Globus pallidus (tissue), 1 donor: ENCODE data around the gene TMEM86B.
A peak's percentile ranks its signal among the peaks of the same experiment; 100 is the strongest.

Experiments
- DNase-seq: peaks from one replicate; pipeline ENCODE4 v3.0.0-alpha.2; 2015; ENCODE audit warnings: low spot score

Gene TMEM86B

DNA sequence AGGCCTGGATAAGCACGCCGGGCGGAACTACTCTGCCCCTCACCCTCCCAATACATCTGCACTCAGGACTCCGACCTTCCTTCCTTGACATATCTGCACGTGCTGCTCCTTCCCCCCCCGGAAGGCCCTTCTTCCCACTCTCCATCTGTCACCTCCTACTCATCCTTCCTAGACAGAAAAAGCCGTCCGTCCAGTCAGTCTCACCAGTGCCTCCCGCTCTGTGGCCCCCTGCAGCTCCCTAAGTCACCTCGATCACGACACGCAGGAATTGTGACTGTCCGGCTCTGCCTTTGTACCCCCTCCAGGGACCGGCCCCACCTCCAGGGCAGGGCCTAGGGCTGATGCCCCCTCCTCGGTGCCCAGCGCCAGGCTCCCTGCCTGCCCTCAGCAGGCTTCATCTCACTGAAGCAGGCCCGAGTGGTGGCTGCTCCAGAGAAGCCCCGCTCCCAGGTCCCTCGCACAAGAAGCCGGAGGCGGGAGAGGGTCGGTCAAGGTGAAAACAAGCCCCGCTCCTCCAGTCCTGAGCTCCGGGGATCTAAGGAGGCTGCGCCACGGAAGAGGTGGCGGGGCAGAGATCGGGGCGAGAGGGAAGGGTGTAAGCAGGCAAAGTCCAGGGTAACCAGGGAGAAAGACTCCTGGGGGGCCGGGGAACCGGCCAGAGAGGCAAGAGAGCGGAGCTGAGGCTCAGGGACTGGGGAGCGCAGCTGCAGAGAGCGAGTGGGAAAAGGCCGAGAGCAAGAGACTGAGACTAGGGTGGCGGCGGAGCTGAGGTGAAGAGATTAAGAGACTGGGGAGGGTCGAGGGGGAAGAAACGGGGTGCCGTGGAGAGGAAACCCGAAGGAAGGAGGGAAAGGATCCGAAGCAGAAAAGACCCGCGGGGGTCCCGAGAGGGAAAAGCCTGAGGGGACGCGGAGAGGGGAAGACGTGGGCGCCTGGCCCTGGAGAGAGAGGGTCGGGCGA is 29.2 kb upstream of the TMEM86B start:
- DNase-seq: no peak

DNA sequence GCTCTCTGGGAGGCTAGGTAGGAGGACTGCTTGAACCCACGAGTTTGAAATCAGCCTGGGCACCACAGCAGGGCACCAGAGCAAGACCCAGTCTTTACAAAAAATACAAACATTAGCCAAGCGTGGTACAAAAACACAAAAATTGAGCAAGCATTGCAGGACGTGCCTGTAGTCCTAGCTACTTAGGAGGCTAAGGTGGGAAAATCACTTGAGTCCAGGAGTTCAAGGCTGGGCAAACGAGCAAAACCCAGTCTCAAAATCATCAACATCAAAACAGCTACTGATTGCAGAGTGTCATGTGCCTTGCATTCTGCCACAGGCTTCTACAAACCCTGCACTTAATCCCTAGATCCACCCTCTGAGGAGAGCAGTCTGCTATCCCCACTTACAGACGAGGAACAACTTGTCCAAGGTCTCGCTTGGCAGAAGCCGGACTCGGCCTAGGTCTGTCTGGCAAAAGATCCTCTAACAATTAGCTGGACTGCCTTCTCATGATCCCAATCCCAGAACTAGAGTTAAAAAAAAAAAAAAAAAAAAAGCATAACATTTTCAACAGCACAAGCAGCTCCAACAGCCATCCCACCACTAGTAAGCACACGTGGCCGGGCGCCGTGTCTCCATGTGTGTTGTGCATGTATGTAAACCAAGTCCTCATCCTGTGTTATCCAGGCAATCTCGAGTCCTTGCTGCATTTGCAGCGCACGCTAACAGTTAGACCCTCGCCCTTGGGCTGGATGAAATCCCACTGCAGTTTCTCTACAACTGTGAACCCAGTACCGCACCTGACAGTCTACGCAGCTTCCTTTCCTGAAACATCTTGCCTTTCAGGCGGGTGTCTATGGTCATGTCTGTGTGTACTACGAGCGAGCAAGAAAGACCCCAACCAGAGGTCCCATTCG is 28.2 kb upstream of the TMEM86B start:
- no peak for DNase-seq

- DNase-seq: no peak
Measured at GRCh38 chr19:55255618-55256423, 27.3 kb upstream of the TMEM86B start.

GRCh38 chr19:55254625-55254977 is 26.0 kb upstream of the TMEM86B start:
- DNase-seq: no peak

DNA sequence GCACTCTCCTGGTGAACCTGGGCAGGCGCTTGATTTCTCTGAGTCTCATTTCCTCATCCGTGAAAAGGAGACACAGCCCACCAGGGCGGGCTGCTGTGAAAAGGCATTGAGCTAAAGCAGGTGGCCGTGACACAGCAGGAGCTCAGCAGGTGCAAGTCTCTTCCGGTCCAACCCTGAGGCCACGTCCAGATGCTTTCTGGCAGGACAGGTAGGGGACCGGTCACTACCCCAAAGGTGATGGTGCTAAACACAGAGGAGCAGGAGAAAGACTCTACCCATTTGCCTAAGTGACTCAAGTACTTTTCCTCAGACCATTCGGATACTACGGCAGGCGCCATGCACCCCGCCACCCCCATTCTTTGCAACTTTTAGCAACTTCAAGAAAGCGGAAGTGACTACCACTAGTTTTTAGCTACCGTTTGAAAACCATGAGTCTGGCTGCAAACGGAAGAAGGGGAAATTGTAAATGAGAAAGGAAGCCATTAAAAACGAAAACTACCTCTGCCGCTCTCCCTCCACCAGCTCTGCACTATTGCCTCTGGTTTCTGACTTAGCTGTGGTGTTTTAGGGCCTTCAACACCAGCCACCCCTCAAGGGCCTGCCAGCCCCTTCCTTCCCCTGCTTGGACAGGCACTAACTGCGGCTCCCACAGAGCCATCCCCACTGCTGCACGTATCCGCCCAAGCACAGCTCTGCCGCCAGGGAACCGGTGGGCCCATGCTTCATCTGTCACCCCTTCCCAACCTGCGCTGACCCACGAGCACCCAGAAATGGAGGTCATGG is 25.5 kb upstream of the TMEM86B start:
- peak; percentile 24 for DNase-seq

DNA sequence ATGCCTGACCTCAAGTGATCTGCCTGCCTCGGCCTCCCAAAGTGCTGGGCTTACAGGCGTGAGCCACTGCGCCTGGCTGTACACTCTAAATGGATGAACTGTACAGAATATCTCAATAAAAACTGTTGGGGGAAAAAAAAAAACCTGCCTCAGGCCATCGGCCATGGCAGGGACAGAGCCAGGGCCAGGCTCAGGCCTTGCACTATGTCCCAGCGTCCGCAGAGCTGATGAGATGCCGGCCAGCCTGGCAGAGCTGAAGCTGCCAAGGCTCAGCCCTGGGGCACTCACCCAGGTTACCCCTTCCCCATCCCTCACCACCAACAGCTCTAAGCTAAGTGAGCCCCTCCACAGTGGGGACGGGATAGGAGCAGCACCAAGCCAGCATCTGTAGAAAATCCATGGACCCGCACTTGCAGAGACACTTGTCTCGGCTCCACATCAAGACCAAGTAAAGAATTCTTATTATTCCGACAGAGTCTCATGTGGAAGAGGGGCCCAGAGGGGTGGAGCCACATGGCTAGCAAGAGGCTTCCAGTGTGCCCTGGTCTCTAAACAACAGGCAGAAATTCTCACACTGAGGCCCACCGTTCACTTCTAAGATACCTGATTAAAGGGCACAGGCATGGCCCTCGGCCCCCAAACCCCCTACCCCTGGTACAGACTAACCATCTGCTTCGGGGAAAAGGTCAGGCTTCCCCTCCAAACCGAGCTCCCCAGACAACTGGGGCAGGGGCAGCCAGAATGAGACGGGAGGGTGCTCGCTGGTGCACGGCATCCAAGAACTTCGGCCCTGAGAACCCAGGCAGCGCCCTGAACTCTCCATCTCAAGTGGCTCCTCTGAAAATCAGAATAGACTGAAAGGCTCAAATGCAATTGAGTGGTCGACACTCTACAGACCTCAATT is 24.4 kb upstream of the TMEM86B start:
- no peak for DNase-seq

DNA sequence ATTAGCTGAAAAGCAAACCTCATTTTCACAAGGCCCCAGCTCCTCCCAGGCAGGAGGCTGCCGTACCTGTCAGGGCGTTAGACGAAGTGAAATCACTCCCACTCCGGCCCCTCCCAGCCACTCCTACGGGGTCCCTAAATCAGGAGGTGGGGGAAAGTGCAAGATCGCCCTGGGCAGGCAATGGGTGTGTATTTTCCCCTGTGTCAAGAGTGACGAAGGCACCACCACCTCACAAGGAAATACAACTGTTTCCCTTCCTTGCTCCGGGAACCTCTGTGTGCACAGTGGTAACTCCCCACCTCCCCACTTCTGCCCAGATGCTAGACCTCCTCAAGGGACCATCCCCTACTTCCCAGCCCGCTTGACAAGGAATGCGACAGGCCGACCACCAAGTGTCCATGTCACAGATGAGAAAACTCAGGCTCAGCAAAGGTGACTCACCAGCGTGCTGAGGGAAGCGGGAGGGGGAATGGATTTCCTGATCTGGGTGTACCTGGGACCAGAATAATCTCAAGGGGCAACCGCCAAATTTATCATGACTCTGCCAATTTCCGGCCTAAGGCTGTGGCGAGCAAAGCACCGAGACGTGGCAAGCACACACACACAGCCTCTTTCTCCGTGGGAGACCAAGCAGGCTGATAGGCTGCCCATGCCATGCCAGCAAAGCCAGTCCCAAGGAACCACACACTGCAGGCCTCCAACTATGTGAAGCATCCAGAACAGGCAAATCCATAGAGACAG is 22.9 kb upstream of the TMEM86B start:
- no peak for DNase-seq

GRCh38 chr19:55250262-55251036 is 21.9 kb upstream of the TMEM86B start:
- no peak for DNase-seq

DNA sequence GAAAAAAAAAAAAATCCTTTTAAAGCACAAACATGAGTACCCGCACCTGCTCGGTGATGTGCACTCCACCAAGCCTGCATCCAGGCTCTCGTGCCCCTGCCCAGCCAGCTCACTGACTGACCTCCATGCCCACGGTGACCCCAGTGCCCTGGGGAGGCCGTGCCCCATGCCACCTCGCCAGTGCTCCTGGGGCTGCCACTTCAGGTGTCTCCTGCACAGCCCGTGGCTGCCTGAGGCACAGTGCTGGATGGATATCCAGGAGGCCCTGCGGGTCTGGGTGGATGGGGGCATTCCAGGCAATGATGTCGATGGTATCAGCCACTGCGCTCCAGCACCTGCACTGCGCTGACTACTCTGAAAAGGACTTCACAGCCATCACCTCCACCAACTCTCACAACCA is 21.3 kb upstream of the TMEM86B start:
- no peak for DNase-seq

GRCh38 chr19:55248704-55249103 is 20.1 kb upstream of the TMEM86B start:
- no peak for DNase-seq

DNA sequence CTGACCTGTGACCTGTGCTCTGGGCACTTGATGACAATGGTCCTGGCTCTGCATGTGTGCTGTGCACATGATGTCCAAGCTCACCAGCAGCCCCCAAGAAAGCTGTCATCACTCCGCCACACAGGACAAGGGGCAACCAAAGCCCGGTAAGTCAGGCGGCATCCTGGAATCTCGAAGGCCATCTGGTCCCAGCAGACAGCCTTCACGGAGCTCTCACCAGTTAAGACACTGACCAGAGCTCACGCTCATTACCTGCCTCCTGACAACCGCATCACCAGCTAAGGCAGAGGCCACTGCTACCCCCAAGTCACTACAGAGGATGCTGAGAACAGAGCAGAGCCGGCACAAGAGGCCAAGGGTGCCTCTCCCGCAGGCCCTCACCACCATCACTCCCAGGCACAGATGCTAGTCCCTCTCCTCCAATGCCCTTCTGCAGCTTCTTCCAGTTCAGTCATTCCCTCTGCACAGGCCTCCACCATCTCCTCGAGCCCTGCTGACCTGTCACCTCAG is 19.7 kb upstream of the TMEM86B start:
- no peak for DNase-seq

- no peak for DNase-seq
Measured at GRCh38 chr19:55247621-55248099, 19.1 kb upstream of the TMEM86B start.

GRCh38 chr19:55246462-55247451 is 18.2 kb upstream of the TMEM86B start:
- no peak for DNase-seq

DNA sequence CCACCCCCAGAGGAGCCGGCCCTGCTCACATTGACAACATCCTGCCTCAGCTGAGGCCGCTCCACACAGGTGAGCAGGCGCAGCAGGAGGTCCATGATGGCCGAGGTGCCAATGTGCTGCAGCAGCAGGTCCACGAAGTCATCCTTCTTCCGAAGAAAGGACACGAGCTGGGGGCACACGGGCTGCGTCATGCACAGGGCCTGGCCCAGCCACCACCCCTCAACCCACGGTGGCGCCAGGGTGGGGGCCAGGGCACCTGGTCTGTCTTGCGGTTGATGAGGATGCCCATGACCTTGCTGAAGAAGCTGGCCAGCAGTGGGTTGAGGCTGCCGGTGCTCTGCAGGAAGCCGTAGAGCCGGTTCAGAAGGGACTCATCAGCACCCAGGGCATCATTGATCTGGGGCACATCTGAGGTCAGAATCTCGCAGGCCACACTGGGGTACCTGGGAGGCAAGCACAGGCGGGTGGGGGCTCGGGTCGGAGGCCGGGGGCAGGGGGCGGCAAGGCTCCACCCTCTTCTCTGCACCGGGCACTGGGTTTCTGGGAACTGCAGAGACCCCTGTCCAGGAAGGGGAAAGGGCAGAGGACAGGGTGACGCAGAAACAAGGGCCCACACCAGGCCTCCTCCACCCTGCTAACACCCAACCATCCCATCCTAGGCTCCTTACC is 16.8 kb upstream of the TMEM86B start:
- no peak for DNase-seq

GRCh38 chr19:55244004-55244680 is 15.6 kb upstream of the TMEM86B start:
- DNase-seq: no peak

- no peak for DNase-seq
Measured at GRCh38 chr19:55242517-55242916, 14.0 kb upstream of the TMEM86B start.
